B cell (primary cell): ENCODE results near the gene PRRT1. TPM values are rescaled to one million over a fixed set of nuclear protein-coding genes. Genes with fewer than 3 reads are reported as not detected.

Experiments used
- ATAC-seq: fragments of 200-7000 bp; cut with Tn5 transposase; one replicate; pipeline ENCODE4 v1.10.0; 2021; ENCODE audit warnings: low read depth, mild to moderate bottlenecking, moderate number of reproducible peaks, moderate library complexity
- CTCF ChIA-PET: fragments of 350-600 bp; sonication (Branson Sonifier 250); formaldehyde crosslinking; loops from one replicate; lab custom pipeline; 2021; ENCODE audit warnings: antibody characterized with exemption, inconsistent platforms; lab: Charles Lee
- POLR2A ChIA-PET: fragments of 350-600 bp; sonication (Branson Sonifier 250); formaldehyde crosslinking; loops from one replicate; lab custom pipeline; 2021; ENCODE audit warnings: antibody characterized with exemption; lab: Charles Lee
- DNase-seq: peaks from one replicate; pipeline ENCODE4 v3.0.0; 2013
- H2AFZ ChIP-seq: 2 replicates; pipeline ENCODE4 v1.6.1; 2012; ENCODE audit warnings: mild to moderate bottlenecking, low read depth, low read length; ENCODE audit not compliant: insufficient read depth, poor library complexity, severe bottlenecking
- H3K27ac ChIP-seq, 2 donors: 1 replicate in 1 of 2; 2 replicates in 1 of 2; pipeline ENCODE4 v1.5.1; 2012 to 2013; ENCODE audit warnings: low read length in 2 of 2, mild to moderate bottlenecking in 2 of 2, moderate library complexity in 1 of 2
- H3K27me3 ChIP-seq, 4 experiments: fragments of 200-600 bp in 1 of 4; sonication (generic) in 1 of 4; replicated peaks in 1 of 4; 1 replicate in 2 of 4; 2 replicates in 2 of 4; pipeline versions ENCODE4 v1.6.1 to v1.7.0; 2013 to 2016; ENCODE audit warnings: low read length in 3 of 4, mild to moderate bottlenecking in 2 of 4, mixed read lengths in 1 of 4, moderate library complexity in 1 of 4; ENCODE audit not compliant: insufficient read depth in 4 of 4, control insufficient read depth in 3 of 4; ENCODE audit errors: control extremely low read depth in 1 of 4
- H3K36me3 ChIP-seq, 2 experiments: replicated peaks in 1 of 2; 1 replicate in 1 of 2; 2 replicates in 1 of 2; pipeline versions ENCODE4 v1.6.1 to v1.7.1; 2013; ENCODE audit warnings: low read length in 1 of 2; ENCODE audit not compliant: insufficient read depth in 2 of 2, control insufficient read depth in 1 of 2; ENCODE audit errors: control extremely low read depth in 1 of 2, extremely low read depth in 1 of 2
- H3K4me1 ChIP-seq, 2 donors: fragments of 200-600 bp in 1 of 2; sonication (generic) in 1 of 2; 1 replicate in 1 of 2; 2 replicates in 1 of 2; pipeline versions ENCODE4 v1.5.1 to v1.6.1; 2013 to 2017; ENCODE audit warnings: low read length in 2 of 2; ENCODE audit not compliant: control insufficient read depth in 2 of 2, insufficient read depth in 2 of 2
- H3K4me2 ChIP-seq: replicated peaks from 2 replicates; pipeline ENCODE3; 2012; ENCODE audit warnings: mild to moderate bottlenecking, low read depth, low read length; ENCODE audit not compliant: poor library complexity, severe bottlenecking
- H3K4me3 ChIP-seq, 5 experiments: fragments of 200-600 bp in 1 of 5; sonication (generic) in 1 of 5; 1 replicate in 3 of 5; 2 replicates in 2 of 5; pipeline versions ENCODE4 v1.5.1 to v1.7.0; 2011 to 2016; ENCODE audit warnings: low read length in 4 of 5, mild to moderate bottlenecking in 4 of 5, low read depth in 2 of 5, control low read depth in 1 of 5, moderate library complexity in 1 of 5; ENCODE audit not compliant: insufficient read depth in 1 of 5; ENCODE audit errors: control extremely low read depth in 1 of 5, extremely low read depth in 1 of 5
- H3K79me2 ChIP-seq: fragments of 200-600 bp; sonication (generic); one replicate; pipeline ENCODE4 v1.6.0; 2016; ENCODE audit warnings: low read length; ENCODE audit not compliant: control insufficient read depth, insufficient read depth
- H3K9ac ChIP-seq: fragments of 200-600 bp; sonication (generic); 2 replicates; pipeline ENCODE4 v1.6.1; 2017; ENCODE audit warnings: mild to moderate bottlenecking, low read length, moderate library complexity
- H3K9me3 ChIP-seq, 3 donors: one replicate each; pipeline versions ENCODE4 v1.6.1 to v1.7.1; 2013; ENCODE audit warnings: low read length in 2 of 3; ENCODE audit not compliant: control insufficient read depth in 2 of 3, insufficient read depth in 1 of 3; ENCODE audit errors: control extremely low read depth in 1 of 3
- H4K20me1 ChIP-seq: 2 replicates; pipeline ENCODE4 v1.6.0; 2012; ENCODE audit warnings: mild to moderate bottlenecking, low read length; ENCODE audit not compliant: insufficient read depth, control insufficient read depth, poor library complexity, severe bottlenecking
- H3K27ac Mint-ChIP-seq: one replicate; pipeline ENCODE4 v1.8.0; 2021; ENCODE audit warnings: mixed read lengths
- H3K27me3 Mint-ChIP-seq: one replicate; pipeline ENCODE4 v1.8.0; 2021; ENCODE audit warnings: mixed read lengths
- H3K4me1 Mint-ChIP-seq: one replicate; pipeline ENCODE4 v1.8.0; 2021; ENCODE audit warnings: mixed read lengths
- H3K4me3 Mint-ChIP-seq: one replicate; pipeline ENCODE4 v1.8.0; 2021; ENCODE audit warnings: mixed read lengths
- H3K9me3 Mint-ChIP-seq: one replicate; pipeline ENCODE4 v1.8.0; 2022; ENCODE audit warnings: mixed read lengths; ENCODE audit not compliant: insufficient read depth
- EZH2 ChIP-seq: IDR thresholded peaks from 2 replicates; pipeline ENCODE4 v1.6.1; 2012; ENCODE audit warnings: borderline replicate concordance, low read depth, mild to moderate bottlenecking, moderate library complexity, low read length; ENCODE audit not compliant: insufficient read depth, poor library complexity, severe bottlenecking
- WGBS: methylation state at CpG from one replicate; pipeline ENCODE4 v1.1.5; 2013; ENCODE audit warnings: missing lambda C conversion rate; ENCODE audit not compliant: insufficient coverage; 5-methylcytosine and 5-hydroxymethylcytosine counted together
- intact Hi-C: fragments of 100-400 bp; cut with micrococcal nuclease; formaldehyde crosslinking; loops from one replicate; pipeline ENCODE4 v1.10.0; 2022
- polyA plus RNA-seq: library from polyadenylated mRNA; depleted of rRNA; stranded (reverse); fragments of >200 nt; gene quantifications from 2 replicates; pipeline ENCODE4 v1.2.3, GENCODE V29; 2012
- total RNA-seq, 2 donors: library from RNA; stranded (reverse); fragments of 120-200 nt in 1 of 2; gene quantifications; 1 replicate in 1 of 2; 2 replicates in 1 of 2; pipeline versions ENCODE4 v1.2.3 to v1.2.4, GENCODE V29; 2013 to 2022
- TF ChIP-seq, protein P1 (sequence below): fragments of 200-600 bp; IDR thresholded peaks from one replicate; pipeline ENCODE4 v1.8.0; 2022; ENCODE audit warnings: antibody characterized with exemption, mild to moderate bottlenecking

PRRT1 gene
- total and polyA plus RNA-seq, 2 donors (not counting 1 experiment from before 2014, with no cell fraction given): not detected

DNA sequence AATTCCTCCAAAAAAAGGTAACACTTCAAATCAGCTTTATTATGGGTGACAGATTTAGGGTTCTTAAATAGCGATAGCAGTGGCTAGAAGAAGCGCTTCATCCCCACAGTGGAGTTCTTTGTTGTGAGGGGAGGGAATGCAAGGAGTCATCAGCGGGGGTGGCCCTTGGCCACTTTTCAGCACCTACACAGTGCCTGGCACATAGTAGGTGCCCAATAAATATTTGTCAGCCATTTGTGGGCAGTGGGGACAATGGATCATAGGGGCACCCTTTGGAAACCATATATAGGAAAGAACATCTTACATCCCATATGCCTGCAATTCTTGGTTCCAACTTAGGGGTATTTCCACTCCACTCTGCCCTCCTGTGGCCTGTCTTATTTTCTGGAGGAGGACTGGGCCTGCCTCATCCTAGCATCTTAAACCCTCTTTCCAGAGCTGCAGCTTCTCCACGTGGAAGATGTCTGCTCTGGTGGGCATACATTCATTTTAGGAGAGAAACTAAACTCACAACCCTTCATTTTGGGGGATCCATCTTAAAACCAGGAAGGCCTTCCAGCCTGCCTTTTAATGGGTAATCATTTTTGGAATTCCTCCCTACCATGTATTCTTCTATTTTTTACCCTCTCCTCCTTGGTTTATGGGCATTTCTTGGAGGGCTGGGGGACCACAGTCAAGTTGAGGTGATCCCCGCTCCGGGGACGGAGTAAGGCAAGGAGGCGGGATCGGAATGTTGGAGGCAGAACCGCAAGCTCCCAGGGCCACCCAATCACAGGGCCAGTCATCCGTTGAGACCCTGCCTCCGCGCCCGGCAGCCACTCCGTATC lies 43.3 kb upstream of the PRRT1 start:
- POLR2A ChIA-PET: interaction anchor here (0.6 to 1.8 kb wide), 13 partner anchors 15 to 1547 kb away, joined by 3 to 25 read pairs (median 4); partner anchors contain the start of genes AGPAT1, ATF6B, FKBPL and HLA-DRA
- Histone ChIP-seq H3K4me3 (peak overlapping the region; percentile 75 to 99 (median 94)), H3K4me2 (peak overlapping the region; percentile 91), H3K9ac (peak overlapping the region; percentile 62), H3K4me1 (peaks cover 40 to 59% of the 10 kb centered on the region in 2 donors), H3K36me3 (peaks cover 0 to 13% of the 10 kb centered on the region in 2 experiments), H3K27ac (peak overlapping the region; percentile 77 to 100), H3K9me3 (no peaks in the 10 kb centered on the region), H2AFZ (peak overlapping the region; percentile 34), H3K27me3 (no peaks in the 10 kb centered on the region), H4K20me1 (no peaks in the 10 kb centered on the region), H3K79me2 (peaks cover 31% of the 10 kb centered on the region)
- intact Hi-C loops: loop anchor here (1.0 to 10.0 kb wide), 12 partner anchors 17 to 1013 kb away; partner anchors contain the start of genes BAG6, CLIC1, CSNK2B and EHMT2
- Mint-ChIP-seq H3K4me1 (peaks cover 64% of the 10 kb centered on the region), H3K4me3 (peak overlapping the region; percentile 95), H3K9me3 (no peaks in the 10 kb centered on the region), H3K27ac (peak overlapping the region; percentile 99), H3K27me3 (no peaks in the 10 kb centered on the region)
- peak; percentile 37 for DNase-seq
- CTCF ChIA-PET: interaction anchor here (0.5 to 1.8 kb wide), 14 partner anchors 11 to 600 kb away, joined by 3 to 9 read pairs (median 4); partner anchors contain the start of genes AGPAT1, ATF6B and FKBPL
- WGBS: 14% methylated on average over 13 of the region's 15 CpGs
- no peak for ATAC-seq
- TF ChIP-seq EZH2: no peak
- TF ChIP-seq, protein P1, sequence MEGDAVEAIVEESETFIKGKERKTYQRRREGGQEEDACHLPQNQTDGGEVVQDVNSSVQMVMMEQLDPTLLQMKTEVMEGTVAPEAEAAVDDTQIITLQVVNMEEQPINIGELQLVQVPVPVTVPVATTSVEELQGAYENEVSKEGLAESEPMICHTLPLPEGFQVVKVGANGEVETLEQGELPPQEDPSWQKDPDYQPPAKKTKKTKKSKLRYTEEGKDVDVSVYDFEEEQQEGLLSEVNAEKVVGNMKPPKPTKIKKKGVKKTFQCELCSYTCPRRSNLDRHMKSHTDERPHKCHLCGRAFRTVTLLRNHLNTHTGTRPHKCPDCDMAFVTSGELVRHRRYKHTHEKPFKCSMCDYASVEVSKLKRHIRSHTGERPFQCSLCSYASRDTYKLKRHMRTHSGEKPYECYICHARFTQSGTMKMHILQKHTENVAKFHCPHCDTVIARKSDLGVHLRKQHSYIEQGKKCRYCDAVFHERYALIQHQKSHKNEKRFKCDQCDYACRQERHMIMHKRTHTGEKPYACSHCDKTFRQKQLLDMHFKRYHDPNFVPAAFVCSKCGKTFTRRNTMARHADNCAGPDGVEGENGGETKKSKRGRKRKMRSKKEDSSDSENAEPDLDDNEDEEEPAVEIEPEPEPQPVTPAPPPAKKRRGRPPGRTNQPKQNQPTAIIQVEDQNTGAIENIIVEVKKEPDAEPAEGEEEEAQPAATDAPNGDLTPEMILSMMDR: peak; percentile 19
